Upper lobe of right lung (tissue), 1 donor: ENCODE results near the gene RCSD1. TPM values are rescaled to one million over a fixed set of nuclear protein-coding genes. Genes with fewer than 3 reads are reported as not detected.
A peak's percentile ranks its signal among the peaks of the same experiment; 100 is the strongest.

Source experiments
- ATAC-seq: fragments of 200-7000 bp; cut with Tn5 transposase; one replicate; pipeline ENCODE4 v1.9.1; 2020; ENCODE audit warnings: mild to moderate bottlenecking, moderate library complexity
- DNase-seq: peaks from one replicate; pipeline ENCODE4 v3.0.0-alpha.2; 2020
- H3K27ac ChIP-seq: fragments of 200-600 bp; one replicate; pipeline ENCODE4 v1.8.0; 2022
- H3K27me3 ChIP-seq: fragments of 200-600 bp; one replicate; pipeline ENCODE4 v1.8.0; 2022; ENCODE audit warnings: mild to moderate bottlenecking
- H3K36me3 ChIP-seq: fragments of 200-600 bp; one replicate; pipeline ENCODE4 v1.8.0; 2022
- H3K4me1 ChIP-seq: fragments of 200-600 bp; one replicate; pipeline ENCODE4 v1.8.0; 2022
- H3K4me3 ChIP-seq: fragments of 200-600 bp; one replicate; pipeline ENCODE4 v1.8.0; 2022; ENCODE audit warnings: mild to moderate bottlenecking
- H3K9me3 ChIP-seq: fragments of 200-600 bp; one replicate; pipeline ENCODE4 v1.8.0; 2022
- intact Hi-C: fragments of 100-400 bp; cut with DNase I; formaldehyde crosslinking; loops from one replicate; pipeline ENCODE4 v1.11.0; 2022
- total RNA-seq: library from RNA; stranded (reverse); fragmentation: NEBNext Ultra II Directional; extraction: Animal tissue kit (Norgen Biotek cat#: 25700); gene quantifications from one replicate; pipeline ENCODE4 v1.2.1, GENCODE V29; 2021
- TF ChIP-seq, protein P1 (sequence below): fragments of 200-600 bp; IDR thresholded peaks from one replicate; pipeline ENCODE4 v1.8.0; 2022; ENCODE audit warnings: antibody characterized with exemption
- donor health status: DM: no; HTN: yes; CAD: no; lungs with severe emphysema.

Gene RCSD1
- total RNA-seq, 1 donor from 2014 or later = 14.8 TPM

DNA sequence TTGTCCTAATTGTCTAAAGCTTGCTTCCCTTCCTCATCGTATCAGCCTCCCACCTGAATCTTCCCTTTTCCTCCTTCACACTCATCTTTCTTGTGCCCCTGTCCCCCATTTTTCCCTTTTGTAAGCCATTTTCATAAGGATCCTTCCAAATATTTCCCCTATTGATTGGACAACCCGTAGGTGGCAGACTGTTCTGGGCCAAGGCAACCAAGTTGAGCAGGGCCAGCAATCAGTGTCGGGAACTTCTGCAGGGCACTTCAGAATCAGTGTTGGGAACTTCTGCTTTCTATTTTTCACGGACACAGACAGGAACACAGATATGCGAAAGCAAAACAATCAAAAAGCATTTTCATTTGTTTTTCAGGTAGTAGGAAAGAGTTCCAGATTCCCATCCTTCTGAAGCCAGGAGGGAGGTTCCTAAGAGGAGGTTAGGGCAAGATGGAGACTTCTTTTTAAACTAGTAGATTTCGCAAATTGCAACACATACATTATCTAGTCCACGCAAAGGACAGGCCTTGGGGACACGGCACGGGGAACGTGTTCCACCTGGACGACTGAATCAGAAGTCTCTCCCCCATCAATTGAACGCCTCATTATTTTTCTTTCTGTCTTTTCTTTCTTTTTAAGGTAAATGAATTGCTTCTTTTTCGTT lies 91.1 kb downstream of the RCSD1 start:
- H3K27ac ChIP-seq = peak overlapping the region; percentile 85
- no peaks in the 10 kb centered on the region for H3K36me3 ChIP-seq
- H3K27me3 ChIP-seq = no peaks in the 10 kb centered on the region
- H3K4me1 ChIP-seq = peaks cover 24% of the 10 kb centered on the region
- TF ChIP-seq, protein P1, sequence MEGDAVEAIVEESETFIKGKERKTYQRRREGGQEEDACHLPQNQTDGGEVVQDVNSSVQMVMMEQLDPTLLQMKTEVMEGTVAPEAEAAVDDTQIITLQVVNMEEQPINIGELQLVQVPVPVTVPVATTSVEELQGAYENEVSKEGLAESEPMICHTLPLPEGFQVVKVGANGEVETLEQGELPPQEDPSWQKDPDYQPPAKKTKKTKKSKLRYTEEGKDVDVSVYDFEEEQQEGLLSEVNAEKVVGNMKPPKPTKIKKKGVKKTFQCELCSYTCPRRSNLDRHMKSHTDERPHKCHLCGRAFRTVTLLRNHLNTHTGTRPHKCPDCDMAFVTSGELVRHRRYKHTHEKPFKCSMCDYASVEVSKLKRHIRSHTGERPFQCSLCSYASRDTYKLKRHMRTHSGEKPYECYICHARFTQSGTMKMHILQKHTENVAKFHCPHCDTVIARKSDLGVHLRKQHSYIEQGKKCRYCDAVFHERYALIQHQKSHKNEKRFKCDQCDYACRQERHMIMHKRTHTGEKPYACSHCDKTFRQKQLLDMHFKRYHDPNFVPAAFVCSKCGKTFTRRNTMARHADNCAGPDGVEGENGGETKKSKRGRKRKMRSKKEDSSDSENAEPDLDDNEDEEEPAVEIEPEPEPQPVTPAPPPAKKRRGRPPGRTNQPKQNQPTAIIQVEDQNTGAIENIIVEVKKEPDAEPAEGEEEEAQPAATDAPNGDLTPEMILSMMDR = peak; percentile 30
- ATAC-seq (peak; percentile 45), DNase-seq (no peak)
- intact Hi-C loops = loop anchor here (10.0 kb wide), 1 partner anchor 74 kb away; no protein-coding TSS in a partner anchor
- no peaks in the 10 kb centered on the region for H3K9me3 ChIP-seq
- peak overlapping the region; percentile 83 for H3K4me3 ChIP-seq

DNA sequence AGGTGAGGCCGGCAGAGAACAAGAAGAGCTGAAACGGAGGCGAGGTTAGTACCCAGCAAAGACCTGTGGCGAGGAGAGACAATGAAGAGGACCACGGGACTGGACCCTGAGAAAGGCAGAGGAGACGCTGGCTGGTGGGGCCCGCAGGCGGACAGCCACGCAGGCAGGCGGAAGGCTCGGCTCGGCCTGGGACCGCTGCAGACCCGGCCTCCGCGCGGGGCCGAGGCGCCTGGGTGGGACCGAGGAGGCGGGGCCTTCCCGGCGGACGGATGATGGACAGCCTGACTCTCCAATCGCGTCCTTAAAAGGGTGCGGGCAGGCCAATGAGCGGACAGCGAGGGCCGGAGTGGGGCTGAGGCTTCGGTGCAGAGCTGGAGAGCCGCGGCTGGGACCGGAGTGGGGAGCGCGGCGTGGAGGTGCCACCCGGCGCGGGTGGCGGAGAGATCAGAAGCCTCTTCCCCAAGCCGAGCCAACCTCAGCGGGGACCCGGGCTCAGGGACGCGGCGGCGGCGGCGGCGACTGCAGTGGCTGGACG lies 91.7 kb downstream of the RCSD1 start, which contains the start of gene MPZL1:
Gene MPZL1, plus strand, starts transcription at position 366 of the 535 bp plus-strand sequence. CDS start 170 bp downstream, outside the sequence.
- Histone ChIP-seq H3K27me3 (no peaks in the 10 kb centered on the region), H3K4me3 (peak within 1 kb of the TSS; percentile 83), H3K27ac (peak within 1 kb of the TSS; percentile 85), H3K4me1 (peaks cover 26% of the 10 kb centered on the region), H3K36me3 (no peaks in the 10 kb centered on the region), H3K9me3 (no peaks in the 10 kb centered on the region)
- ATAC-seq (peak; percentile 99), DNase-seq (peak; percentile 97)
- TF ChIP-seq, protein P1 = no peak
- intact Hi-C loops = loop anchor here (10.0 kb wide), 1 partner anchor 73 kb away; no protein-coding TSS in a partner anchor

DNA sequence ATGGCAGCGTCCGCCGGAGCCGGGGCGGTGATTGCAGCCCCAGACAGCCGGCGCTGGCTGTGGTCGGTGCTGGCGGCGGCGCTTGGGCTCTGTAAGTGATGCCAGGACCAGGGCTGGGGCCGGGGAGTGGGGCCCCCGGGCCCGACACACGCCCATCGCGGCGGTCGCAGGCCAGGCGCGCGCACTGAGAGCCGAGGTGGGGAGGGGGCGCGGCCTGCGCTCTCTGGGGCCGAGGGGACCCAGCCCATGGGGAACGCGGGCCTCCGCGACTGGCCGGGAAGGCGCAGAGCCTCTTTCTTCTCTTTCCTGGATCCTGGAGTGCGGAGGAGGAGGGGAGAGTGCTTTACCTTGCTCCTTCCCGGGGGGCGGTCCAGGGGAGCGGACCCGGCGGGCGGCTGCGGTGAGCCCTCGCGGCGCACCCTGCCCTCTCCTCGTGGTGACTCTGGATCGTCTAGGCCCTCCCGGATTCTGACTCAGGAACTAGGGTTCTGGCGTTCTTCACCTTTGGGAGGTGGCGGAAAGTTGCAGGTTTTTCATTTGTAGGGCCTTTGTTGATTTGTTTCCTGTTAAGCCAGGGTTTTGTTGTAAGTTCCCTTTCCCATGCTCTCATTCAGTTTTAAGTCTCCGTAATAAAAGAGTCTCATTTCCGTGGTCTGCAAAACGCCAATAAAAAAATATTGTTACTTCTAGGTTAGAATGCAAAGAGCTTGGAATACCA lies 92.3 kb downstream of the RCSD1 start:
- peaks cover 26% of the 10 kb centered on the region for H3K4me1 ChIP-seq
- no peaks in the 10 kb centered on the region for H3K36me3 ChIP-seq
- H3K9me3 ChIP-seq = no peaks in the 10 kb centered on the region
- intact Hi-C loops = loop anchor here (10.0 kb wide), 1 partner anchor 72 kb away; no protein-coding TSS in a partner anchor
- no peaks in the 10 kb centered on the region for H3K27me3 ChIP-seq
- peak; percentile 73 for DNase-seq
- peak; percentile 66 for ATAC-seq
- TF ChIP-seq, protein P1 = no peak
- peak overlapping the region; percentile 85 for H3K27ac ChIP-seq
- H3K4me3 ChIP-seq = peak overlapping the region; percentile 83

DNA sequence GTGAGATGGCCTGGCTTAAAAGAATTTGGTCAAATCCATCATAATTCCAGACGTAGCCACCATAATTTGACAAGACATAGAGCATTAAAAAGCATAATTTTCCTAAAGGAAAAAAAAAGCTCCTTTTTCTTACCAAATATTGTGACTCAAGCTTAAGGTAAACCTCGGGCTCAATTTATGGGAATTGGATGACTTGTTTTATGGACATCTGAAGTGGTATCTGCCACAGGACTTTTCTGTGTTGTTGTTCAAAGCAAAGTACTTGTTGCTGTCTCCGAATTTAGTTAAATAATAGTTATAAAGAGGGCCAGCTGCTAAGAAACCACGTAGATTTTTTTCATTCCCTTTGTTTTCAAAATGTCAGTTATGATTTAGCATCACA lies 92.8 kb downstream of the RCSD1 start:
- Histone ChIP-seq H3K9me3 (no peaks in the 10 kb centered on the region), H3K4me1 (peaks cover 26% of the 10 kb centered on the region), H3K36me3 (no peaks in the 10 kb centered on the region), H3K4me3 (peak overlapping the region; percentile 83), H3K27ac (peak overlapping the region; percentile 85), H3K27me3 (no peaks in the 10 kb centered on the region)
- intact Hi-C loops = loop anchor here (10.0 kb wide), 1 partner anchor 72 kb away; no protein-coding TSS in a partner anchor
- DNase-seq = no peak
- ATAC-seq = no peak
- TF ChIP-seq, protein P1 = no peak

DNA sequence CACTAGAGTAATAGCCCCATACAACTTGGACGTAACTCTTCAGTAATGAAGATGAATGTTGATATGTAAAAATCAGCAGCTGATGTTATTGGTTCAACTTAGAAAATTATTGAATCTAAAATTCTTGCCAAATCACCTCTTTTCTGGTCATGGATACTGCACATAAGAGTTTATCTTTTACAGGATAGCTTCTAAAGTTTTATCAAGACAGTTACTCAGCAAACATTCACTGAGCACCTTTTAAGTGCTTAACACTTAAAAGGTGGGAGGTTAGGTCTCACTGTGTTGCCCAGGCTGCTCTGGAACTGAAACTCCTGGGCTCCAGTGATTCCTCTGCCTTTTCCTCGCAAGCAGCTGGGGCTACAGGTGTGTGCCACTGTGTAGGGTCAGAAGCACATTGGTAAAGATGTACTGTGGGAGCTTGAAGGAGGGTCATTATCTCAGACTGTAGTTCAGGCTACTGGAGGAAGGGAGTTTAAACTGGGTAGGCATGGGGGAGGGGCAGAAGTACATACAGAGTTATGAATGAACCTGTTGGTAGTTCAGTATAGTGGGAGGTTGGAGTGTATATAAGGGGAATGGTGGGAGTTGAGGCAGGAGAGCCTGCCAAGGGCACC lies 93.8 kb downstream of the RCSD1 start:
- Histone ChIP-seq H3K36me3 (no peaks in the 10 kb centered on the region), H3K4me1 (peaks cover 26% of the 10 kb centered on the region), H3K27me3 (no peaks in the 10 kb centered on the region), H3K4me3 (no peak overlapping the region), H3K27ac (no peak overlapping the region), H3K9me3 (no peaks in the 10 kb centered on the region)
- intact Hi-C loops = loop anchor here (10.0 kb wide), 1 partner anchor 71 kb away; no protein-coding TSS in a partner anchor
- ATAC-seq (no peak), DNase-seq (no peak)
- TF ChIP-seq, protein P1 = no peak
